NB4 (cell line): ENCODE data around the gene EFCC1.

Experiments
- DNase-seq: peaks from one replicate; pipeline ENCODE4 v3.0.0; 2010; ENCODE audit warnings: low read depth
- H3K4me3 ChIP-seq: one replicate; pipeline ENCODE4 v1.5.1; 2011; ENCODE audit warnings: mild to moderate bottlenecking, low read depth, low read length, moderate library complexity
- CTCF ChIP-seq: IDR thresholded peaks from one replicate; pipeline ENCODE4 v1.5.1; 2012; ENCODE audit warnings: low read depth, low read length
- MAX ChIP-seq: IDR thresholded peaks from 2 replicates; pipeline ENCODE4 v1.6.1; 2011; ENCODE audit warnings: low read depth, low read length
- MYC ChIP-seq: IDR thresholded peaks from 2 replicates; pipeline ENCODE4 v1.6.1; 2011; ENCODE audit warnings: low read depth, low read length
- POLR2A ChIP-seq: IDR thresholded peaks from 2 replicates; pipeline ENCODE4 v1.6.1; 2011; ENCODE audit warnings: mild to moderate bottlenecking; ENCODE audit not compliant: insufficient read length; ENCODE audit errors: extremely low read depth

Gene EFCC1

GRCh38 chr3:129001806-129002572 is 885 bp downstream of the EFCC1 start:
- no peak for DNase-seq
- TF ChIP-seq POLR2A (no peak), CTCF (no peak), MYC (no peak), MAX (no peak)

GRCh38 chr3:129002573-129003569 is 1.8 kb downstream of the EFCC1 start:
- H3K4me3 ChIP-seq = no peak overlapping the region
- no peak for DNase-seq
- TF ChIP-seq CTCF (no peak), MAX (no peak), MYC (no peak), POLR2A (no peak)

More at GRCh38 chr3:129001806-129002572, 885 bp downstream of the EFCC1 start:
- H3K4me3 ChIP-seq = no peak overlapping the region

DNA sequence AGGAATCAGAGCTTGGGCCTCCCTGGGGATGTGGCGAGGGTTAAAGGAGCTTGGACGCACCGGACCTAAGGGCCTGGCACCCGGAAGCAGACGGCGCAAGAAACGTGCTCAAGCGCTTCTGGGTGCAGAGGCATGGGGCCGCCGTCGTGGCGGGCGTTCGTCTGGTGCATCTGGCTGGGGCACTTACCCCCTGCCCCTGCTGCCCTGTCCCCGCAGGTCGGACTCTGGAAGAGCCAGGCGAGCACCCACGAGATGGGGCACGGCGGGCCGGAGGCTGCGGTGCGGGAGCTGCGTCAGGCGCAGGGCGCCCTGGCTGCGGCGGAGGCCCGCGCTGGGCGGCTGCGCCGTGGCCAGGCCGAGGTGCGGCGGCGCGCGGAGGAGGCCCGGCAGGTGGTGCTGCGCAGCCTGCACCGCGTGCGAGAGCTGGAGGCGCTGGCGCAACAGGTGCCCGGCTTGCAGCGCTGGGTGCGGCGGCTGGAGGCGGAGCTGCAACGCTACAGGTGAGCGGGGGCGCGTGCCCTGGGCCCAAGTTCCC is 2.5 kb downstream of the EFCC1 start:
- no peak overlapping the region for H3K4me3 ChIP-seq
- no peak for DNase-seq
- TF ChIP-seq POLR2A (no peak), MAX (no peak), MYC (no peak), CTCF (no peak)

GRCh38 chr3:129004639-129005295 is 3.7 kb downstream of the EFCC1 start:
- H3K4me3 ChIP-seq = no peak overlapping the region
- TF ChIP-seq CTCF = no peak
- no peak for TF ChIP-seq POLR2A
- TF ChIP-seq MYC = no peak
- no peak for TF ChIP-seq MAX
- no peak for DNase-seq

DNA sequence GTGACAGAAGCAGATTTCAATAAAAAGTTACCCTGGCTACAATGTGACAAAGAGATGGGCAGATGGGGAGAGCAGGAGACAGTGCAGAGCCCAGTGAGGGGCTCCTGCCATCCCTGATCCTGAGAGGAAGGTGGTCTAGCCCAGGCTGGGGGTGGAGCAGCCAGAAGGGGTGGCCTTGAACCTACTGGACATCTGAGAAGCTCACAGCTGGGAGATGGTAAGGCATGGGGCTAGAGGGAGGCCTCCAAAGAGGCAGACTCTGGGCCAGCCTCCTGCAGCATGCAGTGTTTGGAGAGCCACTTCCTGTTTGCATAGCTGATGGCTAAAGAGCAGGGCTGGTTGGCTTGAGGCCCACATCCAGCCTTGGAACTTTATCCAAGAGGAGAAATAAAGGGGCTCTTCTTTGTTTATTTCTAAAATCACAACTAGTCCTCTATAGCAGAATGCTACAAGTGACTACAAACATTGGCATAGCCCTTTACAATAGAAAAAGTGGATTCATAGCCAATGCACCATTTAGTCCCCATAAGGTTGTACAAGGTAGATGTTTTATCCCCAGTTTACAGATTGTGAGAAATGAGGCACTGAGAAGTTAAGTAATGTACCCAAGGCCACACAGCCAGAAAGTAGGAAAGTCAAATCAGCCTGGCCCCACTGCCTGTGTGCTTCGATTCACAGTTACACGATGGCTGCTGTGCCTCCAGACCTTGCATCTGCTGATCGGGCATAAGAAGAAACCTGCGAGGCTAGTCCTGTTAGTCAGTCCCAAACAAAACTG is 4.6 kb downstream of the EFCC1 start:
- TF ChIP-seq MYC = no peak
- peak; percentile 55 for TF ChIP-seq MAX
- H3K4me3 ChIP-seq = no peak overlapping the region
- peak; percentile 42 for DNase-seq
